WTC11 (cell line): Measurements from ENCODE around the gene PTPRN2. TPM values are rescaled to one million over a fixed set of nuclear protein-coding genes. Genes with fewer than 3 reads are reported as not detected.

ENCODE experiments used
- ATAC-seq: fragments of 200-7000 bp; cut with Tn5 transposase; 2 replicates; pipeline ENCODE4 v1.10.0; 2021; ENCODE audit warnings: mild to moderate bottlenecking, moderate library complexity
- CTCF ChIA-PET: fragments of 300-600 bp; sonication (Branson Sonifier 250); formaldehyde crosslinking; loops from one replicate; lab custom pipeline; 2021; ENCODE audit warnings: antibody characterized with exemption; lab: Charles Lee
- POLR2A ChIA-PET: fragments of 350-600 bp; sonication (Branson Sonifier 250); formaldehyde crosslinking; loops from one replicate; lab custom pipeline; 2021; ENCODE audit warnings: antibody characterized with exemption; lab: Charles Lee
- DNase-seq: peaks from one replicate; pipeline ENCODE4 v3.0.0; 2021; ENCODE audit warnings: low spot score
- H3K27ac Mint-ChIP-seq: 2 replicates; pipeline ENCODE4 v1.8.0; 2021; ENCODE audit warnings: mixed read lengths
- H3K27me3 Mint-ChIP-seq: 2 replicates; pipeline ENCODE4 v1.8.0; 2021; ENCODE audit warnings: low read depth, mild to moderate bottlenecking, moderate library complexity, mixed read lengths
- H3K36me3 Mint-ChIP-seq: 2 replicates; pipeline ENCODE4 v1.8.0; 2021; ENCODE audit warnings: mixed read lengths
- H3K4me1 Mint-ChIP-seq: 2 replicates; pipeline ENCODE4 v1.8.0; 2022; ENCODE audit warnings: mixed read lengths
- H3K4me3 Mint-ChIP-seq: 2 replicates; pipeline ENCODE4 v1.8.0; 2021; ENCODE audit warnings: mild to moderate bottlenecking, moderate library complexity, mixed read lengths
- H3K9me3 Mint-ChIP-seq: 2 replicates; pipeline ENCODE4 v1.8.0; 2021; ENCODE audit warnings: mixed read lengths
- GABPB1 ChIP-seq: sonication (generic); formaldehyde crosslinking; IDR thresholded peaks from 2 replicates; pipeline ENCODE4 v1.8.1; 2023; ENCODE audit warnings: mild to moderate bottlenecking, missing genetic modification reagents
- IRF2 ChIP-seq: sonication (generic); formaldehyde crosslinking; IDR thresholded peaks from 2 replicates; pipeline ENCODE4 v1.8.0; 2022; ENCODE audit warnings: low read depth, missing genetic modification reagents, borderline replicate concordance
- NFYB ChIP-seq: sonication (generic); formaldehyde crosslinking; conservative IDR thresholded peaks from 2 replicates; pipeline ENCODE4 v1.8.0; 2022; ENCODE audit warnings: low read depth, missing genetic modification reagents
- NR1H2 ChIP-seq: sonication (generic); formaldehyde crosslinking; IDR thresholded peaks from 2 replicates; pipeline ENCODE4 v1.9.0; 2021; ENCODE audit warnings: mild to moderate bottlenecking, moderate library complexity, missing genetic modification reagents
- PRRX2 ChIP-seq: fragments of 250-450 bp; sonication (Bioruptor Pico); IDR thresholded peaks from 2 replicates; pipeline ENCODE4 v1.8.0; 2021; ENCODE audit warnings: mild to moderate bottlenecking
- RORB ChIP-seq: fragments of 250-450 bp; sonication (Bioruptor Pico); IDR thresholded peaks from 2 replicates; pipeline ENCODE4 v1.9.0; 2021; ENCODE audit warnings: mild to moderate bottlenecking
- SOX15 ChIP-seq: fragments of 250-450 bp; sonication (Bioruptor Pico); IDR thresholded peaks from 2 replicates; pipeline ENCODE4 v1.9.0; 2021; ENCODE audit warnings: mild to moderate bottlenecking
- TCF7 ChIP-seq: sonication (generic); formaldehyde crosslinking; IDR thresholded peaks from 2 replicates; pipeline ENCODE4 v1.8.0; 2022; ENCODE audit warnings: mild to moderate bottlenecking, low read depth, missing genetic modification reagents, moderate library complexity
- ZNF121 ChIP-seq: sonication (generic); formaldehyde crosslinking; IDR thresholded peaks from 2 replicates; pipeline ENCODE4 v1.8.0; 2023; ENCODE audit warnings: missing genetic modification reagents
- ZNF138 ChIP-seq: sonication (generic); formaldehyde crosslinking; conservative IDR thresholded peaks from 2 replicates; pipeline ENCODE4 v1.8.1; 2022; ENCODE audit warnings: mild to moderate bottlenecking, moderate library complexity, missing genetic modification reagents
- total RNA-seq: library from RNA; stranded (reverse); gene quantifications from 3 replicates; pipeline ENCODE4 v1.2.3, GENCODE V29; 2021
- TF ChIP-seq, protein P1 (sequence below): fragments of 250-450 bp; sonication (Bioruptor Pico); conservative IDR thresholded peaks from 2 replicates; pipeline ENCODE4 v1.9.0; 2021; ENCODE audit warnings: mild to moderate bottlenecking
- TF ChIP-seq, protein P2 (sequence below): fragments of 250-450 bp; sonication (Bioruptor Pico); IDR thresholded peaks from 2 replicates; pipeline ENCODE4 v1.9.0; 2021; ENCODE audit warnings: mild to moderate bottlenecking, borderline replicate concordance
- TF ChIP-seq, protein P3 (sequence below): fragments of 250-450 bp; sonication (Bioruptor Pico); IDR thresholded peaks from 2 replicates; pipeline ENCODE4 v1.8.0; 2021; ENCODE audit warnings: mild to moderate bottlenecking
- TF ChIP-seq, protein P4 (sequence below): sonication (generic); formaldehyde crosslinking; IDR thresholded peaks from 2 replicates; pipeline ENCODE4 v1.8.1; 2022; ENCODE audit warnings: missing genetic modification reagents, borderline replicate concordance
- TF ChIP-seq, protein P5 (sequence below): sonication (generic); formaldehyde crosslinking; IDR thresholded peaks from 2 replicates; pipeline ENCODE4 v1.8.0; 2022; ENCODE audit warnings: mild to moderate bottlenecking, missing genetic modification reagents
- TF ChIP-seq, protein P6 (sequence below): fragments of 250-450 bp; sonication (Bioruptor Pico); IDR thresholded peaks from 2 replicates; pipeline ENCODE4 v1.9.0; 2021; ENCODE audit warnings: moderate library complexity, mild to moderate bottlenecking, inconsistent platforms, borderline replicate concordance

The PTPRN2 gene
- total RNA-seq, 1 experiment from 2014 or later: 4.7 TPM

DNA sequence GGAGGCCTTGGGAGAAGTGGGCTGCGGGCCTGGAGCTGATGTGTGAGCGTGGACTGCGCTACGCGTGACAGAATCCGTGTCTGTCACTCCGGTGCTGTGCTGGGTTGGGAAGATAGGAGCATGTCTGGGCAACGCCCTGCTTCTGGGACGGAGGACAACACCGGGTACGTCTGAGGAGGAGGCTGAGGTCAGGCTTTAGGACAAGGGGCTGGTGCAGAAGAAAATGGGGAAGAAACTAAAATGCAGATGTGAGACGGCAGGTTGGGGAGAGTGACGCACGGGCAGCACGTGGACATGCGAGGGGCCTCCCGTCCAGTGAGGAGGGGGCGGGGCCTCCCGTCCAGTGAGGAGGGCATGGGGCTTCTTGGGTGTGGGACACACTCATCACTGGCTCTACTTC is 1043.4 kb downstream of the PTPRN2 start:
- Mint-ChIP-seq H3K27ac (peak overlapping the region; percentile 47; the same call in 1 of the 2 replicates), H3K27me3 (peaks cover 3% of the 10 kb centered on the region; the same call in 1 of the 2 replicates), H3K4me1 (no peaks in the 10 kb centered on the region; the same call in 1 of the 2 replicates), H3K9me3 (peaks cover 18% of the 10 kb centered on the region), H3K36me3 (peaks cover 12% of the 10 kb centered on the region; the same call in 1 of the 2 replicates), H3K4me3 (no peak overlapping the region)
- ChIA-PET CTCF (no interaction called here), POLR2A (no interaction called here)
- DNase-seq (peak; percentile 7), ATAC-seq (no peak)
- TF ChIP-seq PRRX2 (CRISPR knock-in tag) (no peak), RORB (CRISPR knock-in tag) (no peak), ZNF121 (CRISPR knock-in tag) (no peak), GABPB1 (CRISPR knock-in tag) (no peak), TCF7 (CRISPR knock-in tag) (no peak)
- TF ChIP-seq, protein P1, sequence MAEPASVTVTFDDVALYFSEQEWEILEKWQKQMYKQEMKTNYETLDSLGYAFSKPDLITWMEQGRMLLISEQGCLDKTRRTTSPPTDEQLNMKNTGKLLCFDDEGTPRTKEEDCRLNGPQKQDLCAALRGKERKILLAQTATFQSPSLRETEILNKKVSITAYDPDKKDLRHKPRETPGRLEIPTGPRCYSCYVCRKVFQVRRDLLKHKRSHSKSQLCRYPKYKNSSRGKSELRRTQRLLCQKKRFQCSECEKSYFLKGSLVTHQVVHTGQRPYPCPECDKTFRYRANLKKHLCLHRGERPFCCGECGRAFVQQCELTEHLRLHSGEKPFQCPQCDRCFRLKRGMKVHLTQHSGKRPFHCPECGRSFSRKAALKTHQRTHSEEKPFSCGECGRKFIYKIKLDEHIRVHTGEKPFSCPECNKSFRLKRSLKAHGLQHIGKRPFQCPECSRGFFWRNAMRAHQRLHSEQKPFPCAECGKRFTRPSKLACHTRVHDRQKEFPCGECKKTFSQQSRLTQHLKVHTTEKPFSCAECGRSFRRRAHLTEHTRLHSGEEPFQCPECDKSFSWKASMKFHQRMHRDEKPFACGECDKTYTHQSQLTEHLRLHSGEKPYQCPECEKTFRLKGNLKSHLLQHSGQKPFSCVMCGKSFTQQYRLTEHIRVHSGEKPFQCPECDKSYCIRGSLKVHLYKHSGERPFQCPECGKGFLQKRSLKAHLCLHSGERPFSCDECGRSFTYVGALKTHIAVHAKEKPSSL (CRISPR knock-in tag): no peak
- TF ChIP-seq, protein P2, sequence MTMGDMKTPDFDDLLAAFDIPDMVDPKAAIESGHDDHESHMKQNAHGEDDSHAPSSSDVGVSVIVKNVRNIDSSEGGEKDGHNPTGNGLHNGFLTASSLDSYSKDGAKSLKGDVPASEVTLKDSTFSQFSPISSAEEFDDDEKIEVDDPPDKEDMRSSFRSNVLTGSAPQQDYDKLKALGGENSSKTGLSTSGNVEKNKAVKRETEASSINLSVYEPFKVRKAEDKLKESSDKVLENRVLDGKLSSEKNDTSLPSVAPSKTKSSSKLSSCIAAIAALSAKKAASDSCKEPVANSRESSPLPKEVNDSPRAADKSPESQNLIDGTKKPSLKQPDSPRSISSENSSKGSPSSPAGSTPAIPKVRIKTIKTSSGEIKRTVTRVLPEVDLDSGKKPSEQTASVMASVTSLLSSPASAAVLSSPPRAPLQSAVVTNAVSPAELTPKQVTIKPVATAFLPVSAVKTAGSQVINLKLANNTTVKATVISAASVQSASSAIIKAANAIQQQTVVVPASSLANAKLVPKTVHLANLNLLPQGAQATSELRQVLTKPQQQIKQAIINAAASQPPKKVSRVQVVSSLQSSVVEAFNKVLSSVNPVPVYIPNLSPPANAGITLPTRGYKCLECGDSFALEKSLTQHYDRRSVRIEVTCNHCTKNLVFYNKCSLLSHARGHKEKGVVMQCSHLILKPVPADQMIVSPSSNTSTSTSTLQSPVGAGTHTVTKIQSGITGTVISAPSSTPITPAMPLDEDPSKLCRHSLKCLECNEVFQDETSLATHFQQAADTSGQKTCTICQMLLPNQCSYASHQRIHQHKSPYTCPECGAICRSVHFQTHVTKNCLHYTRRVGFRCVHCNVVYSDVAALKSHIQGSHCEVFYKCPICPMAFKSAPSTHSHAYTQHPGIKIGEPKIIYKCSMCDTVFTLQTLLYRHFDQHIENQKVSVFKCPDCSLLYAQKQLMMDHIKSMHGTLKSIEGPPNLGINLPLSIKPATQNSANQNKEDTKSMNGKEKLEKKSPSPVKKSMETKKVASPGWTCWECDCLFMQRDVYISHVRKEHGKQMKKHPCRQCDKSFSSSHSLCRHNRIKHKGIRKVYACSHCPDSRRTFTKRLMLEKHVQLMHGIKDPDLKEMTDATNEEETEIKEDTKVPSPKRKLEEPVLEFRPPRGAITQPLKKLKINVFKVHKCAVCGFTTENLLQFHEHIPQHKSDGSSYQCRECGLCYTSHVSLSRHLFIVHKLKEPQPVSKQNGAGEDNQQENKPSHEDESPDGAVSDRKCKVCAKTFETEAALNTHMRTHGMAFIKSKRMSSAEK (CRISPR knock-in tag): no peak
- TF ChIP-seq, protein P3, sequence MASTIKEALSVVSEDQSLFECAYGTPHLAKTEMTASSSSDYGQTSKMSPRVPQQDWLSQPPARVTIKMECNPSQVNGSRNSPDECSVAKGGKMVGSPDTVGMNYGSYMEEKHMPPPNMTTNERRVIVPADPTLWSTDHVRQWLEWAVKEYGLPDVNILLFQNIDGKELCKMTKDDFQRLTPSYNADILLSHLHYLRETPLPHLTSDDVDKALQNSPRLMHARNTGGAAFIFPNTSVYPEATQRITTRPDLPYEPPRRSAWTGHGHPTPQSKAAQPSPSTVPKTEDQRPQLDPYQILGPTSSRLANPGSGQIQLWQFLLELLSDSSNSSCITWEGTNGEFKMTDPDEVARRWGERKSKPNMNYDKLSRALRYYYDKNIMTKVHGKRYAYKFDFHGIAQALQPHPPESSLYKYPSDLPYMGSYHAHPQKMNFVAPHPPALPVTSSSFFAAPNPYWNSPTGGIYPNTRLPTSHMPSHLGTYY (CRISPR knock-in tag): no peak
- TF ChIP-seq, protein P4, sequence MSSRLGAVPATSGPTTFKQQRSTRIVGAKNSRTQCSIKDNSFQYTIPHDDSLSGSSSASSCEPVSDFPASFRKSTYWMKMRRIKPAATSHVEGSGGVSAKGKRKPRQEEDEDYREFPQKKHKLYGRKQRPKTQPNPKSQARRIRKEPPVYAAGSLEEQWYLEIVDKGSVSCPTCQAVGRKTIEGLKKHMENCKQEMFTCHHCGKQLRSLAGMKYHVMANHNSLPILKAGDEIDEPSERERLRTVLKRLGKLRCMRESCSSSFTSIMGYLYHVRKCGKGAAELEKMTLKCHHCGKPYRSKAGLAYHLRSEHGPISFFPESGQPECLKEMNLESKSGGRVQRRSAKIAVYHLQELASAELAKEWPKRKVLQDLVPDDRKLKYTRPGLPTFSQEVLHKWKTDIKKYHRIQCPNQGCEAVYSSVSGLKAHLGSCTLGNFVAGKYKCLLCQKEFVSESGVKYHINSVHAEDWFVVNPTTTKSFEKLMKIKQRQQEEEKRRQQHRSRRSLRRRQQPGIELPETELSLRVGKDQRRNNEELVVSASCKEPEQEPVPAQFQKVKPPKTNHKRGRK (CRISPR knock-in tag): no peak

DNA sequence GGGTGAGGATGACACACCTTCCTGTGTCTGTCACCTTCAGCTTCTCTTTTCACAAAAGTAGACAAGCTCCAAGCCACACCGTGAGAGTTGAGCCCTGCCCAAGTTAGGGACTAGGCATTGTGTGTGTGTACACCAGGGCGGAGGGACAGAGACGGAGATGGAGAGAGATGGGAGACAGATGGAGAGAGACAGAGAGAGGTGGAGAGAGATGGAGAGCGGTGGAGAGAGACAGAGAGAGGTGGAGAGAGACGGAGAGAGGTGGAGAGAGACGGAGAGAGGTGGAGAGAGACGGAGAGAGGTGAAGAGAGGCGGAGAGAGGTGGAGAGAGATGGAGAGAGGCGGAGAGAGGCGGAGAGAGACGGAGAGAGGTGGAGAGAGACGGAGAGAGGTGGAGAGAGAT is 1043.8 kb downstream of the PTPRN2 start:
- DNase-seq (no peak), ATAC-seq (no peak)
- Mint-ChIP-seq H3K27me3 (peaks cover 3% of the 10 kb centered on the region; the same call in 1 of the 2 replicates), H3K9me3 (peaks cover 18% of the 10 kb centered on the region), H3K4me3 (no peak overlapping the region), H3K27ac (no peak overlapping the region), H3K4me1 (no peaks in the 10 kb centered on the region; the same call in 1 of the 2 replicates), H3K36me3 (peaks cover 12% of the 10 kb centered on the region; the same call in 1 of the 2 replicates)
- no peak for TF ChIP-seq IRF2 (CRISPR knock-in tag)
- ChIA-PET CTCF (no interaction called here), POLR2A (no interaction called here)

DNA sequence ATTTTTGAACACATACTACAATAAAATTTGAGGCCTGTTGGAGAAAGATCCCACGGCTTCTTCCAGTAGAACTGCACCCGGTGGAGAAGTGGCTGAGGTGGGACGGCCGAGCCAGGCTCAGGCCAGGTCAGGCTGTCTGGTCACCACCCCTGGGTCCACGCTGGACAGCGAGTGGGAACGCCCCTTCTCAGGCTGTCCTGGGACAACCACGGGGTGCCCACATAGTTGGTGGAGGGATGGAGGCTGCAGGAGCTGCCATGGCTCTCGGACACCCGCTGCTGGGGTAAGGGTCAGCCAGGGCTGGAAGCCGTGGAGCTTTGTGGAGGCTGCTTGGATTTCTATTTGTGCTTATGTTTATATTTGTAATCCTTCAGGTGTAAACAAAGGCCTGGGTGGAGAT is 1044.3 kb downstream of the PTPRN2 start:
- peak; percentile 7 for DNase-seq
- H3K27ac Mint-ChIP-seq: no peak overlapping the region
- no peak for ATAC-seq

More for the DNA sequence above, 1044.3 kb downstream of the PTPRN2 start:
- Mint-ChIP-seq H3K27me3 (peaks cover 3% of the 10 kb centered on the region; the same call in 1 of the 2 replicates), H3K9me3 (peaks cover 18% of the 10 kb centered on the region), H3K4me3 (no peak overlapping the region), H3K4me1 (no peaks in the 10 kb centered on the region; the same call in 1 of the 2 replicates), H3K36me3 (peaks cover 12% of the 10 kb centered on the region; the same call in 1 of the 2 replicates)
- ChIA-PET CTCF (interaction anchor here (0.9 kb wide), 1 partner anchor 69 kb away, joined by 3 read pairs; no protein-coding TSS in a partner anchor), POLR2A (no interaction called here)
- TF ChIP-seq NFYB (CRISPR knock-in tag) (no peak), NR1H2 (CRISPR knock-in tag) (no peak), SOX15 (CRISPR knock-in tag) (no peak), ZNF138 (CRISPR knock-in tag) (no peak)
- TF ChIP-seq, protein P5, sequence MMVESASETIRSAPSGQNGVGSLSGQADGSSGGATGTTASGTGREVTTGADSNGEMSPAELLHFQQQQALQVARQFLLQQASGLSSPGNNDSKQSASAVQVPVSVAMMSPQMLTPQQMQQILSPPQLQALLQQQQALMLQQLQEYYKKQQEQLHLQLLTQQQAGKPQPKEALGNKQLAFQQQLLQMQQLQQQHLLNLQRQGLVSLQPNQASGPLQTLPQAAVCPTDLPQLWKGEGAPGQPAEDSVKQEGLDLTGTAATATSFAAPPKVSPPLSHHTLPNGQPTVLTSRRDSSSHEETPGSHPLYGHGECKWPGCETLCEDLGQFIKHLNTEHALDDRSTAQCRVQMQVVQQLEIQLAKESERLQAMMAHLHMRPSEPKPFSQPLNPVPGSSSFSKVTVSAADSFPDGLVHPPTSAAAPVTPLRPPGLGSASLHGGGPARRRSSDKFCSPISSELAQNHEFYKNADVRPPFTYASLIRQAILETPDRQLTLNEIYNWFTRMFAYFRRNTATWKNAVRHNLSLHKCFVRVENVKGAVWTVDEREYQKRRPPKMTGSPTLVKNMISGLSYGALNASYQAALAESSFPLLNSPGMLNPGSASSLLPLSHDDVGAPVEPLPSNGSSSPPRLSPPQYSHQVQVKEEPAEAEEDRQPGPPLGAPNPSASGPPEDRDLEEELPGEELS (CRISPR knock-in tag): no peak
- TF ChIP-seq, protein P4 (CRISPR knock-in tag): no peak
- TF ChIP-seq, protein P6, sequence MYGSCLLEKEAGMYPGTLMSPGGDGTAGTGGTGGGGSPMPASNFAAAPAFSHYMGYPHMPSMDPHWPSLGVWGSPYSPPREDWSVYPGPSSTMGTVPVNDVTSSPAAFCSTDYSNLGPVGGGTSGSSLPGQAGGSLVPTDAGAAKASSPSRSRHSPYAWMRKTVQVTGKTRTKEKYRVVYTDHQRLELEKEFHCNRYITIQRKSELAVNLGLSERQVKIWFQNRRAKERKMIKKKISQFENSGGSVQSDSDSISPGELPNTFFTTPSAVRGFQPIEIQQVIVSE: no peak
